Activated T-helper 1 cell treated with Interleukin-2 at 50 U/mL for 16 hours (primary cell): ENCODE measurements around the gene DCUN1D3.
A peak's percentile ranks its signal among the peaks of the same experiment; 100 is the strongest.
"Not testable (repeated sequence)": the region's sequence is repeated elsewhere in the genome, so short reads cannot be mapped to it uniquely, and the experiment has no call there.

Source experiments
- DNase-seq: peaks from one replicate; pipeline ENCODE4 v3.0.0-alpha.2; 2020; ENCODE audit warnings: low read depth

Gene DCUN1D3

DNA sequence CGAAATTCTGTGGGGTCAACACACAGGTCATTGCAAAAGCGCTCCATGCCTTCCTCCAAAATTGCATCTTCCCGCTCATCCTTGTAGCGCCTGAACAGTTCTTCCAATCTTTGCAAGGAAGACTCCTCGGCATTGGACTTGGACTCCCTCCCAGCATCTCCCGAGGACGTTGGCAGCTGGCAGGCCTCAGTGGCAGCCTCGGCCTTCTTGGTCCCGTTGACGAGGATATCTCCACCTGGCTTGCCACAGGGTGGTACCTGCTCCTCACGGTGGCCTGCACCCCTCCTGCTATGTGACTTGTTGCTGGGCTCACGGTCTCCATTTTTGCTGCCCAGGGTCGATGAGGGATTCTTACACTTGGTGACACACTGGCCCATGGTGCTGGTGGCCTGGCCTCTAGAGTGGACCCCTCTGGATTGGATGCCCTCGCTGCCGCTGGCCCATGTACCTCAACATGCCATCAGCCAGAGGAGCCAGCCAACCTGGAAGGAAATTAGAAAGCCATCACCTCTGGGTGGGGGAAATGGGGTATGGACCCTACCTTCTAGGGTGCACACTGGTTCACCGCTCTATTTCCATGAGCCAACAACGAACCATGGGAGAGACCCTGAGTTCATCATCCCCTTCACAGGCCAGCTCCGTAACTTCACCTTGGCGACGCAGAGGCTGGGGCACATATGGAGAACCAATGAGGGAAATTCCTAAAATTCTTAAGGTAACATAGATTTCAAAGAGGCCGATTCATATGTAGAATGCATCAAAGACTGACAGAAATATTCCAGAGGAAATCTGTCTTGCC, 37.8 kb downstream of the DCUN1D3 start:
- DNase-seq, result no peak

DNA sequence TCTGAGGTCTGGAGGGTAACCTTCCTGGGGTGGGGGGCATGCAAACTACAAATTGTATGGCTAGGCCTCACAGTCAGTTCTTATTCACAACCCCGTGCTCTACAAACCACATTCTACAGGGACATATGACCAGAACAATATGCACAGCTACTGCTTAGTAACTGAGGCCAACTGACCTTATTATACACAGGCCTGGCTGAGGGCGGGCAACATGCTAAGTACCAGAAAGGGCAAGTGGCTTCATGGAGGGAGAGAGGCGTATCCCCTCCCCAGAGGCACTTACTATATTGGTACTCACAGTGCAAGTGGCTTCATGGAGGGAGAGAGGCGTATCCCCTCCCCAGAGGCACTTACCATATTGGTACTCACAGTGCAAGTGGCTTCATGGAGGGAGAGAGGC, 39.2 kb downstream of the DCUN1D3 start:
- DNase-seq, result not testable (repeated sequence)

DNA sequence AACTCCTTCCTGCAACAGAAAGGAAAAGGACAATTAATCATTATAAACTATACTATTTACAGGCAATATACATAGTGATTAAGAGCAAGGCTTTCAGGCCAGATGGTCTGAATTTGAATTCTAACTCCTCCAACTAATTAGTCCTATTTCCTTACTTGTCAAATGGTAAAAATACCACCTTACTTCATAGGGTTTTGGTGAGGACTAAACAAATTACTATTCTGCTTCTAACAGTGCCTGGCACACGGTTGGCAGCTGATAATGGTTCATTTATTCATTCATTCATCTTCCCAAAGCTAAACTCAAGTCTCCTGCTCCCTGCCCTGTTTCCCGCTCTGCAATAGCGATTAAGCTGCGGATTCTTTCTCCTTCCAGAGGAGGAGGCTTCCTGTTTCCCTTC, 39.8 kb downstream of the DCUN1D3 start:
- no peak for DNase-seq

DNA sequence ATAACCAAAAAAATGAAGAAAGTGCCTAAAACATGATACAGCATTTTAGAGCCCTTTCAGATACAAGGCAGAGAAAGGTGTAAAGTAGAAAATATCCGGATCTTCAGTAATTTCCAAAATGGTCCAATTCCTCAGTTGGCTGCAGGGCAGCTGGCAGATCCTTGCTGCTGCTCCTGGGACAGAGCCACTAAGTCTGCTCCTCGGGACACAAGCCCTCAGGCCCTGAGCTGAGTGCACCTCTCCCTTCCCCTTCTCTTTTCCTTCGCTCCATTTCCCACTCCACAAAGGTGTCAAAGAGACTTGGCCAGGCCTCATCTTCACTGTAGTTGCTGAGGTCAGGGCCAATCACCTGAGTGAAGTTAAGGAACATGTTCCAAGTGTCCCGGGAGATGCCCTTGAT, 40.5 kb downstream of the DCUN1D3 start:
- no peak for DNase-seq

DNA sequence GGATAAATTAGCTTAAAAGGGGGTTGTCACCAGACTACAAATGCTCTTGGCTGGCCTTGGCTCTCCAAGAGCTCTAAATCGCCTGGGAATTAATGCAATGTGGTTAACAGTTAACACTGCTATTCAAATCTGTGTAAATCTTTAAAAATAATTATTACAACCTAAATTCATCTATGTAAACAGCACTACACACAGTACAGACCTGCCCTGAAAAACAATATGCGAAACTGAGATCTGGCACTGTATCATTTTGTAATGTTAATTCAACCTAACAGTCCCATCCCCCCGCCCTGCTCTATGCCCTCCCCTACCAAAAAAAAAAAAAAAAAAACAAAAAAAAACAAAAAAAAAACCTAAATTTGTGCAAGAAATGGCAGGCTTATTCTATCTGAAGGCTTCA, 40.9 kb downstream of the DCUN1D3 start:
- DNase-seq, result no peak

DNA sequence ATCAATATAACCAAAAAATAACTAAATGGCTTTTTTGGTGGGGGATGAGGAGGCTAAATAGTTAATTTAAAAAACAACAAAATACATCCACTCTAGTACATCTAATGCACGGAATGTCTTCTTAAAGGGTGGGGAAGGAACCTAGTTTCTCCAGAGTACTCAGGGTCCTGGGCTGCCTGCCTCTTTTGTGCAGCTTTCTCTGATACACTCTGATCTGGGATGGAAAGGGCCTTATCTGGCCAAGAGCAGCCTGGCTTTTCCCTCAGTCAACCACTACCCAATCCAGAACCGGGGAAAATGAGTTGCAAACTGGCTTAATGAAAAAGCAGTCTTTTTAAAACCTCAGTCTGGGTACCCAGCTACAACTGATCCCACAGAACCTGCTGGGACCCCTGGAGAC, 42.9 kb downstream of the DCUN1D3 start:
- DNase-seq, result no peak

DNA sequence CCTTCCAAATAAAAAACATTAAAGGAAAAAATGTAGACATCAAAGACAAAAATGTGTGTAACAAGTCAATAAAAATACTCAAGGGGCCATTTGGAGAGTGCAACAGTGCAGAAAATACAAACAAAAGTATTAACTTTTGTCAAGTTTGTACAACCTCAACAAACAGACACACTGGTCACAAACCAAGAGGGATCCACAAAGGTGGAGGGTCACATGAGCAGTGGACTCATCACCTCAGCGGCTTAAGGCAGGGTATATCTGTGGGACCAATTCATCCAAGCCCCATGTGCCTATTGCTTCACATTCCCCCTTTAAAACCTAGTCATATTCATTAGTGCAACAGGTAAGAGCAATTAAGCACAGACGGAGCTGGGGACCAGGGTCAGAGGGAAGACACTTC, 45.2 kb downstream of the DCUN1D3 start:
- no peak for DNase-seq

DNA sequence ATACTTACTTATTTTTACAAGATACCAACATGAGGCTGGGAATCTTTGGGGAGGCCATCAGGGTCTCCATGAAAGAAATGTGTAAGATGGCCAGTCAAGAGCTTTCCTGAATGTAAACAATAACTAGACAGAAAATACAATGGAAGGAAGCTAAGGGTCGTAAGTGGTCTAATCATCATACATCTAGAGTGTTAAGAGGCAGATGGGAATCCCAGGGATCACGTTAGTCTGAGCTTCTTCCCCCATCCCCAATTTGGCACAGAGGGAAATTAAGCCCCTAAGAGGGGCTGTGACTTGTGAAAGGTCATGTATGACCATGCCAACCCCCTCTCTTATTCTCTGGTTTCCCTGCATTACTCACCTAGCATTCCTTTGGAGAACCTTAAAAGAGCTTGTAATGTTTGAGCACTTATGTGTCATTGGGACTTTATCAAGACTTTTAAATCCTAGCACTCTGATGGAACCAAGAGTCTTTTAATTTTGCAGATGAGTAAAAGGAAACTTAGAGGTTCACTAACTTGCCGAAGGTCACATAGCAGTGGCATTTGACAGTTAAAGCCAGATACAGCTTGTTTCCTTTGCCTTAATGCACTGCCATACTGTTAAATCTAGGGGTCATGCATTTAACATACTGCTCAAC, 46.1 kb downstream of the DCUN1D3 start:
- DNase-seq, result no peak

DNA sequence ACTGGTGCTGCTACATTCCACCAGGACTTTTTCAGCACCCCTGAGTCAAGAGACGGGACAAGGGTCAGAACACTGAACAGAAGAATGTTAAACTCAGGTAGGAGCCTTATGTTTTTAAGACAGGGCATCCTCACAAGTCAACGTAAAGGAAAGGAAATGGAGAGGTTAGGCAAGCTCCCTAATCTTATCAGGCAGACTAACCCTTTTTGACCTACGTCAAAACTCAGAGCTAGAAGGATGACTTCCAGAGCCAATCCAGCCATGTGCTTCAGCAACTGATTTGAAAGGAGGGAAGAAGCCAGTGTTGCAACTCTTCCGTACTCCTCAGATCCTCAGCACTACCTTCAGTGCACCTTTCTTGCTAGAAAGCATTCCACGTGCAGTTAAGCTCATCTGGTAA, 47.0 kb downstream of the DCUN1D3 start:
- DNase-seq, result no peak

DNA sequence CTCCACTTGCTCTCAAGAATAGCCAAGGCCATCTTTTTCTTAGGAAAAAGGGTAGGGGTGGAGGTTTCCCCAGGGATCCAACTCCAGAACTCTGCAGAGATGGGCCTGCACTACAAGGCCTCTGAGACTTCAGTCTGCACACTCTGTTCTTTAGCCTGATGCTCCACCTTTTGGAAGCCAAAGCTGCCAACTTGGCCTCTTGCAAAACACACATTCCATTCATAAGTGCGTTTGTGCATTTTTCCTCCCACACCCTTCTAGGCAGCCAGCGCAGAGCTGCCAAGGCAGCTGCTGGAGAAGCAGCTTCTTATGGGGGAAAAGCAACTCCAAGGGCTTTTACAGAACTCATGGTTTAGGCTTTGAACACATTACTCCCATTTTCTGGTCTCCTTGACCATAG, 48.6 kb downstream of the DCUN1D3 start:
- DNase-seq, result no peak

DNA sequence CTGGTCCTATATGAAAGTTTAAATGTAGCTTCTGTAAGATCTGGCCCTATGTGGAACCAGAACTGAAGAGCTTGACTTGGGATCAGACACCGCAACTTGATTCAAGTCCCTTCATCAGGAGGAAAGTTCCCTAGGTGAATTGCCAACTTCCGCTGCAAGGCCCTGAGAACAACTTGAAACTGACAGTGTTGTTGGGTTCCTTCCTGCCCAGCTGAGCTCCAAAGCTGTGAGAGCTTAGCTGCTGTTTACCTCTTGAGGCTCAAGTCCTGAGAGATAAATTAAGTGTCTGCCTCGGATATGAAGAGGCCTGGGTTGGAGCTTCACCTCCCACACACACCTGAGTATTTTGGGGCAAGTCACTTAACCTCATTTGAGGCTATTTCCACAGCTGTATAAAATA, 49.2 kb downstream of the DCUN1D3 start:
- DNase-seq, result no peak

DNA sequence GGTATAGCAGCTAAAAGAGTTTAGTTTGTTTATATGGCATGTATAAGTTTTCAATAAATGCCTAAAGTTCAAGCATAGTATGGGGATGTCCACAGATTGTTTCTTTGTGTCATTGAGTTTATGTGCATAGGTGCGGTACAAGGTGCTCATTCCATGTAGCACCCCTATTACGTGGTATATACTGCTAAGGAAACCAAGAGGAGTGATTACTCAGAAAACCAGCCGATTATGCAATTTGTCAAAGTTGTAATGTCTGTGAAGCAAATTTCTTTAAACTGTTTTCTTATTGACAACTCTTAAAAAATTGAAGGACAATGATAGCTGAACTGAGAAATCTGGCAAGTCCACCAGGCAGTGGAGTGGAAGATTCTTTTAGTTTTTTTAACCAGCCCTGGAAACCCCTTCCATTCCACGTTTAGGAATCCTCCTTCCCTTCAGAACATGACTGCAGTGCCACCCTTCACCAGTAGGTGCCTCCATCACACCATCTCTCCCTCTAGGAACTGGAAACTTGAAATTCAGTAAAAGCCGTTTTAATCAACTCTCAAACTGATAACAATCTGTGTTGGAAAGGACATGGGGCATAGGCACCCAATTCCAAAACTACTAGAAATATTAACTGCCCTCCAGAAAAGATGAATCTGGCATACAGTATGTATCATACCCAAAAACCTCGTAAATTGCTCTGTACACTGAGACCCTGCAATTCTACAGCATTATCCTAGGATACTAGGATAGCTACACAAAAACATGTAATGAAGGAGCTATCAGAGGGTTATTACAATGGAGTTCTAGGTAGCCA, 50.4 kb downstream of the DCUN1D3 start:
- DNase-seq, result peak; percentile 26

DNA sequence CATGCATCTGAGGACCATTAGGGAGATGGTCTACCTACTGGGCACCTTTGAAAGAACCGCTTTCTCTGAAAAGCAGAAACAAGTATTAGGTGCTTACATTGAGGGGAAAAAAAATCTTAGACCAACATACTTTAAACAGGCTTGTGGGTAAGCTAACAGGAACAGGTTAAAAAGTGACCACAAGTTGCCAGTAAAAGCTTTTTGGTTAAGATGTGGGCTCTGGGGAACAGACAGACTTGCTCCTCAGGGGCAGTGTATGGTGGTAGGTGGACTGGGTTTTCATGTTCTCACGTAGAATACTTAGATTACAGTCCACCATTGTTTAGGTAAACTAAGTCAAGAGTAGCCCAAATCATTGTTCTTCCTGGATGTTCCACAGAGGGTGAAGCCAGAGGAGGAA, 52.6 kb downstream of the DCUN1D3 start:
- DNase-seq, result no peak

DNA sequence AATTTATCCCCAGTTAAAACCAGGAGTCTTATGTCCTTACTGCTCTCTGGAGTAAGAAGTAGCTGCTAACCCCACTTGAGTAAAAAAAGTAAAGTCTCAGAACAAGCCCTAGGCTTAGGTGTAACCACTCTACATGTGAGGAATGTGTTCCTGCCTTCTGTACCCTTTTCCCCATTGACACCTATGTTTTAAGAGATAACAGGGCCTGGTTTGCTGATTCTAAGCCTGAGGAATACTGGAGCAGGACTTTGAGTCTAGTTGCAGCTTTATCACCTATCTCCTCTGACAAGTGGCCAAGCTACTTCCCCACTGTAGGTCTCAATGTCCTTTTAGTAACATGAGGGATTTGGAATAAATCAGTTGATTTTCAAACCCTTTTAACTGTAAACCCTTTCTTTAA, 53.6 kb downstream of the DCUN1D3 start:
- DNase-seq, result no peak

DNA sequence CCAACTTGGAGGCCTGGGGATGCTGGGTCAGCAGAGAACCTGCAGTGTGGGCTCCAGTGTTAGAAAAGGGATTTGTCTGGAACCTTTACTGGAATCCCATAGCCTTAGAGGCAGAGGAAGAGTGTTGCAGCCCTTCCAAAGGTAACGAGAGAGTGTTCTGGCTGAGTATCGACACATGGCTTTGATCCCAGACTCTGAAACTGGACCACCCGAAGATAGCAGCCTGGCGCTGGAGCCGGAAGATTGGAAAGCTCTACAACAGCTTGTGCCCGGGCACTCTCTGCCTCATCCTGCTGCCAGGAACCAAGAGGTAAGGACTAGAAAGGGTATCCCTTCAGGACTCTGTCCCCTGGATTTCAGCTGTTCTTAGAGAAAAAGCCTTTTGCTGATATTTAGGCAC, 54.1 kb downstream of the DCUN1D3 start:
- DNase-seq, result no peak

DNA sequence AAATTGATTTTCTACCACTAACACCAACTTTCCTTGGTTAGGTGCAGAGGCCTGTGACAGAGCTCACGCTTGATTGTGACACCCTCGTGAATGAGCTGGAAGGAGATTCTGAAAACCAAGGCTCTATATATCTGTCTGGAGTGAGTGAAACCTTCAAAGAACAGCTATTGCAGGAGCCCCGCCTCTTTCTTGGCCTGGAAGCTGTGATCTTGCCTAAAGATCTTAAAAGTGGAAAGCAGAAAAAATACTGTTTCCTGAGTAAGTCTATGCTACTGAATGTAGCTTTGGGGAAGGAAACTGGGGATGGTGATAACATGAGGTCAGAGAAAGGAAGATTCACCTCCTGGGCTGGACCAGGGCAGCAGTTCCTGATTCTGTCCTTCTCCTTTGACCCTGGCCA, 55.6 kb downstream of the DCUN1D3 start:
- no peak for DNase-seq

DNA sequence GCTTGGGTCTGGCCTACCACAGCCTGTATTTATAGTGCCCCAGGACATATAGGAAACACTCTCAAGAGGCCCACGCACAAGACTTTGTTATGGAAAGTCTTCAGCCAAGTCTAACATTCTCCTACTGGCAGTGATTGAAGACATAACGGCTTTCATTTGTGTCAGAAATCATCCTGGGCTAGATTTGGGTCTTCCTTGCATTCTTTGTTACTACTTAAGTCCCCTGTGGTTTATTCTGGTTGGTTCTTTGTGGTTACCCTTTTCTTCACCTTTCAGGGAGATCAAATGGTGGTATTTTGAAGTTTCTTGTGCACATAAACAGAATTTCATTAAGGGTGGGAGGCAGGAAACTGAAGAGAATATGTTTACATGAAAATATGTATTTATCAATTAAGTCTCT, 56.1 kb downstream of the DCUN1D3 start:
- no peak for DNase-seq

DNA sequence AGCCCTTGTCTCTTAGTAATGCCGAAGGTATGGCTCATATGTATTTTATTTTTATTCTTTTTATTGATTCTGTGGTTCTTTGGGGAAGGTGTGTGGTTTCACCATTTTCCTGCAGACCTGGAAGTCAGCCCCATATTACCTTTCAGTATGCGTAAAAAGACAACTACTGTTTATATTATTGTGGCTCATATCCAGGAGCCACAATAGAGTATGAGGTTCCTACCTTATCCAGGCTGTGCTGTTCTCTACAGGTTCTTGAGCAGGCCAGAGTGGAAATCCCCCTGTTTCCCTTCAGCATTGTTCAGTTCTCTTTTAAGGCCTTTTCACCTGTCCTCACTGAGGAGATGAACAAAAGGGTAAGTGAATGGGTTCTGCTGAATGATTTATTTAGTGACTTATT, 60.7 kb downstream of the DCUN1D3 start:
- no peak for DNase-seq

DNA sequence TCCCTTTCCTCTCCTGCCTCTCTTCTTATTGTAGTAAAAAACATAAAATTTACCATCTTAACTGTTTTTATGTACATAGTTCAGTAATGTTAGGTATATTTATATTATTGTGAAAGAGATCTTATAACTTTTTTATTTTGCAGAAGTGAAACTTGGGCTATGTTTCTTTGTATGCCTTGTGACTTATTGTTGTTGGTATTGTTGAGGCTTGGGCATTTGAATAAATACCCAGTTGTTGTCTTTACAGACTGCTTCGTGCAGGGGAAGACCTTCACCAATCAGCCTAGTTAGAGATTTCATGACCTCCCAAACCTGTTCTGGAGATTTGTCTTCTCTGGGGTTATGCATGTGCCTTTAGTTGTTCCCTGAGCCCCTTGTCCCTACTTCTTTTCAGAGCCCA, 61.9 kb downstream of the DCUN1D3 start:
- no peak for DNase-seq

DNA sequence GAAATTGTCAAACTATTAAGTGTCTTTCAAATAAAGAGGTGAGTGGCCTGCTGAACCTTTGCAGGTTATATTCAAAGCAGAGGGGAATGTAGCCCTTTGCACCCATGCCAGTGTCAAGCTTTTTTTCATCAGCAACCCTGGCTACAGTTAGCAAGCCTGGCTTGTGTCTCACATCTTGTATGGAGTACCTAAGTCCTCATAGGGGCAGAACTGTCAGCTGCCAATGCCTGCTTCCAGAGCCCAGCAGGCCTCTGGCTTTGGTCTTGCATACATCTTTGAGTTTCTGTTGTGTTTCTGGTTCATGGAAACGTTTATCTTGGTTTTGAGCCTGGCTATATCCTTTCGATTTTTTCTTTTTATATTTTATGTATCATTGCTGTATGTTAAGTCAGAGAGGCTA, 67.1 kb downstream of the DCUN1D3 start:
- DNase-seq, result no peak

DNA sequence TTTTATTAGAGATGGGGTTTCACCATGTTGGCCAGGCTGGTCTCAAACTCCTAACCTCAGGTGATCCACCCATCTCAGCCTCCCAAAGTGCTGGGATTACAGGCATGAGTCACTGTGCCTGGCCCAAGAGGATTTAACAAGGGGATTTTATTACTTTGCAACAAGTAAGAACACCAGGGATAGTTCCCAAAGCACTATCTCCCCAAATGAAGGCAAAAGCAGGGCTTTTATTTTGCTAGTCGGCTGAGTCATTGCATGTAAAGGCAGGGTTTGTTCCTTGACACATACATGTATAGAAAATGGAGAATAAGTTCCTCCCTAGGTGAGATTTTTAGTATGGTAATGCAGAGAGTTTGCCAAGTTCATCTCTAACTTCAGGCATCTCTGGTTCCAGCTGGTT, 69.8 kb downstream of the DCUN1D3 start:
- DNase-seq, result no peak

DNA sequence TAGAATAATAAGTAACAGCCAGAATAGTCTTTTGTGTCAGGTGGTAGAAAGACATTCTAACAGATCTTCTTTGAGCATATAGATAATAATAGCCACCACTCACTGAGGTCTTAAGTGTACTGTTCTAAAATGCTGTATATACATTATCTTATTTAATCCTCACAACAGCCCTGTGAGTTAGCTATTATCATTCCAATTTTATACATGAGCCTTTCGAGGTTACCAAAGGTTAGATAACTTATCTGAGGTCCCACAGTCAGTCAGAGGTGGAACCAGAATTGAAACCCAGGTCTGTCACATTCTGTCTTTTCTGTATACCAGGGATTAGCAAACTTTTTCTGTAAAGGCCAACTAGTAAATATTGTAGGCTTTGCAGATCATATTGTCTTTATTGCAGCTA, 70.6 kb downstream of the DCUN1D3 start:
- no peak for DNase-seq

DNA sequence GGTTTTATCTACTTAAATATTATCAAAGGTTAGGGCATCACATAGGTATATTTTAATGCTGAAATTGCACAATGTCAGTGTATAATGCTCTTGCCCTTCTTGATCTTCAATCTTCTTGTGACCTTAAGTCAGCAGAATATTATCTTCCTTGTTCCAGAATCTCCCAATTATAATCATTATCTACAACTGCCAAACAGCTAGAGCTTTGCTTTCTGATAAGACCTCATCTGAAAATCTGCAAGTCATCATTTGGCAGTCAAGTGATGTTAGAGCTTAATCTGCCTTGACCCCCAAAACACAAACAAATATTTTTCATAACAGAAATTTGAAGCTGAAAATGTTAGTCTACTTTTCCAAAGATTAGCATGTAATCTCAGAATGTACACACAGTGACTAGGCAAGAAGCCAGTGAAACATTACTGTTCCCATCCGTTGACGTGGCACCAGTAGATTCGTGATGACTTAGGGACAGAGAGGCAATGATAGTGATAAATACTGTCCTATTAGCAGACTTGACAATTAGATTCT, 74.1 kb downstream of the DCUN1D3 start:
- DNase-seq, result no peak
